Osteocyte (in vitro differentiated cells): ENCODE measurements around the gene SCPEP1. TPM values are rescaled to one million over a fixed set of nuclear protein-coding genes. Genes with fewer than 3 reads are reported as not detected.
A peak's percentile ranks its signal among the peaks of the same experiment; 100 is the strongest.
"Not testable (repeated sequence)": the region's sequence is repeated elsewhere in the genome, so short reads cannot be mapped to it uniquely, and the experiment has no call there.

Experiments
- DNase-seq: peaks from one replicate; pipeline ENCODE4 v3.0.0; 2021; ENCODE audit warnings: mixed read lengths; ENCODE audit not compliant: unreplicated experiment; ENCODE audit errors: extremely low spot score
- H3K27ac Mint-ChIP-seq: one replicate; pipeline ENCODE4 v1.8.0; 2021; ENCODE audit warnings: mild to moderate bottlenecking, mixed read lengths; ENCODE audit not compliant: unreplicated experiment
- H3K27me3 Mint-ChIP-seq: one replicate; pipeline ENCODE4 v1.8.0; 2021; ENCODE audit warnings: mixed read lengths; ENCODE audit not compliant: unreplicated experiment
- H3K36me3 Mint-ChIP-seq: one replicate; pipeline ENCODE4 v1.8.0; 2021; ENCODE audit warnings: mixed read lengths; ENCODE audit not compliant: unreplicated experiment
- H3K4me1 Mint-ChIP-seq: one replicate; pipeline ENCODE4 v1.8.0; 2021; ENCODE audit warnings: mixed read lengths; ENCODE audit not compliant: unreplicated experiment
- H3K4me3 Mint-ChIP-seq: one replicate; pipeline ENCODE4 v1.8.0; 2021; ENCODE audit warnings: mild to moderate bottlenecking, moderate library complexity, mixed read lengths; ENCODE audit not compliant: unreplicated experiment
- H3K9me3 Mint-ChIP-seq: one replicate; pipeline ENCODE4 v1.8.0; 2021; ENCODE audit warnings: mixed read lengths; ENCODE audit not compliant: unreplicated experiment
- CTCF ChIP-seq: fragments of 200-600 bp; sonication (generic); IDR thresholded peaks from 2 replicates; pipeline ENCODE4 v1.5.0; 2021; ENCODE audit warnings: antibody characterized with exemption, mild to moderate bottlenecking, moderate library complexity
- total RNA-seq: library from RNA; stranded (reverse); gene quantifications from 2 replicates; pipeline ENCODE4 v1.2.1, GENCODE V29; 2021

The SCPEP1 gene
- total RNA-seq, 1 donor from 2014 or later = 68.9 TPM

- no peak overlapping the region for H3K27ac Mint-ChIP-seq
- no peaks in the 10 kb centered on the region for H3K36me3 Mint-ChIP-seq
- no peak for TF ChIP-seq CTCF
- H3K9me3 Mint-ChIP-seq = peaks cover 4% of the 10 kb centered on the region
- H3K4me1 Mint-ChIP-seq = peaks cover 19% of the 10 kb centered on the region
- no peak for DNase-seq
- H3K4me3 Mint-ChIP-seq = no peak overlapping the region
- H3K27me3 Mint-ChIP-seq = peaks cover 29% of the 10 kb centered on the region
These were observed 2.3 kb upstream of the SCPEP1 start for GRCh38 chr17:56975656-56976055.

- Mint-ChIP-seq H3K27ac (no peak overlapping the region), H3K4me3 (peak overlapping the region; percentile 59), H3K4me1 (peaks cover 19% of the 10 kb centered on the region), H3K36me3 (no peaks in the 10 kb centered on the region), H3K9me3 (no peaks in the 10 kb centered on the region), H3K27me3 (peaks cover 19% of the 10 kb centered on the region)
- TF ChIP-seq CTCF = no peak
- peak; percentile 60 for DNase-seq
These were observed 856 bp upstream of the SCPEP1 start for GRCh38 chr17:56976941-56977608.

- H3K4me3 Mint-ChIP-seq = peak overlapping the region; percentile 87
- DNase-seq = peak; percentile 21
- peaks cover 19% of the 10 kb centered on the region for H3K27me3 Mint-ChIP-seq
- peaks cover 4% of the 10 kb centered on the region for H3K36me3 Mint-ChIP-seq
- H3K4me1 Mint-ChIP-seq = peaks cover 19% of the 10 kb centered on the region
- TF ChIP-seq CTCF = no peak
- H3K9me3 Mint-ChIP-seq = no peaks in the 10 kb centered on the region
- H3K27ac Mint-ChIP-seq = peak overlapping the region; percentile 75
These were observed 635 bp downstream of the SCPEP1 start for GRCh38 chr17:56978441-56979090.

GRCh38 chr17:56979091-56979480 lies 1.2 kb downstream of the SCPEP1 start:
- no peak overlapping the region for H3K27ac Mint-ChIP-seq
- peaks cover 19% of the 10 kb centered on the region for H3K4me1 Mint-ChIP-seq
- H3K4me3 Mint-ChIP-seq = peak overlapping the region; percentile 87
- H3K9me3 Mint-ChIP-seq = no peaks in the 10 kb centered on the region
- peak; percentile 25 for DNase-seq
- H3K27me3 Mint-ChIP-seq = peaks cover 19% of the 10 kb centered on the region
- peaks cover 4% of the 10 kb centered on the region for H3K36me3 Mint-ChIP-seq
- TF ChIP-seq CTCF = no peak

- not testable (repeated sequence) for H3K27ac Mint-ChIP-seq, H3K36me3 Mint-ChIP-seq, H3K9me3 Mint-ChIP-seq, H3K4me3 Mint-ChIP-seq
- H3K4me1 Mint-ChIP-seq = peaks cover 19% of the 10 kb centered on the region
- peaks cover 12% of the 10 kb centered on the region for H3K27me3 Mint-ChIP-seq
- peak; percentile 10 for DNase-seq
These were observed 2.6 kb downstream of the SCPEP1 start for GRCh38 chr17:56980526-56980925.
